Colonic mucosa (tissue), 4 donors: ENCODE measurements around the gene RAPH1. TPM values are rescaled to one million over a fixed set of nuclear protein-coding genes. Genes with fewer than 3 reads are reported as not detected.

Source experiments
- DNase-seq: peaks from one replicate; pipeline ENCODE4 v3.0.0-alpha.2; 2020
- H3K27ac ChIP-seq: fragments of 200-600 bp; one replicate; pipeline ENCODE4 v1.8.0; 2021
- H3K27me3 ChIP-seq: fragments of 200-600 bp; one replicate; pipeline ENCODE4 v1.8.0; 2021
- H3K36me3 ChIP-seq: fragments of 200-600 bp; one replicate; pipeline ENCODE4 v1.8.0; 2021
- H3K4me1 ChIP-seq: fragments of 200-600 bp; one replicate; pipeline ENCODE4 v1.8.0; 2021; ENCODE audit warnings: mild to moderate bottlenecking
- H3K4me3 ChIP-seq: fragments of 200-600 bp; one replicate; pipeline ENCODE4 v1.8.0; 2021
- H3K9ac ChIP-seq, 2 donors: one replicate each; pipeline ENCODE4 v1.7.0; 2013; ENCODE audit warnings: control low read depth in 2 of 2, low read depth in 2 of 2, low read length in 2 of 2
- H3K9me3 ChIP-seq: fragments of 200-600 bp; one replicate; pipeline ENCODE4 v1.8.0; 2021
- CTCF ChIP-seq: fragments of 200-600 bp; IDR thresholded peaks from one replicate; pipeline ENCODE4 v1.8.0; 2022; ENCODE audit warnings: antibody characterized with exemption, mild to moderate bottlenecking
- intact Hi-C: fragments of 100-400 bp; cut with DNase I; formaldehyde crosslinking; loops from one replicate; pipeline ENCODE4 v1.14.1; 2022
- total RNA-seq, 2 donors: library from RNA; stranded (reverse); fragmentation: NEBNext Ultra II Directional in 1 of 2; extraction: Animal tissue kit (Norgen Biotek cat#: 25700) in 1 of 2; gene quantifications; one replicate each; pipeline ENCODE4 v1.2.1, GENCODE V29; 2021
- donor health status: healthy.
- donor health status: DM: no; HTN: no; CAD: no.
- donor health status: DM: no; HTN: no; CAD: no.

The RAPH1 gene
- total RNA-seq, 2 donors from 2014 or later = 26.1 to 39.5 TPM

- no peak overlapping the region for H3K4me3 ChIP-seq
- no peak for DNase-seq
- TF ChIP-seq CTCF = no peak
- H3K4me1 ChIP-seq = no peaks in the 10 kb centered on the region
- no peak overlapping the region for H3K27ac ChIP-seq
- no peak overlapping the region for H3K9ac ChIP-seq
- H3K27me3 ChIP-seq = no peaks in the 10 kb centered on the region
- intact Hi-C loops = loop anchor here (10.0 kb wide), 1 partner anchor 226 kb away; no protein-coding TSS in a partner anchor
- no peaks in the 10 kb centered on the region for H3K9me3 ChIP-seq
- no peaks in the 10 kb centered on the region for H3K36me3 ChIP-seq
Measured at GRCh38 chr2:203451011-203451410, 84.1 kb downstream of the RAPH1 start.

GRCh38 chr2:203450561-203450960 lies 84.5 kb downstream of the RAPH1 start:
- Histone ChIP-seq H3K36me3 (no peaks in the 10 kb centered on the region), H3K27ac (no peak overlapping the region), H3K27me3 (no peaks in the 10 kb centered on the region), H3K4me1 (no peaks in the 10 kb centered on the region), H3K9ac (no peak overlapping the region), H3K9me3 (no peaks in the 10 kb centered on the region), H3K4me3 (no peak overlapping the region)
- peak; percentile 55 for DNase-seq
- intact Hi-C loops = loop anchor here (10.0 kb wide), 1 partner anchor 226 kb away; no protein-coding TSS in a partner anchor
- TF ChIP-seq CTCF = no peak

- no peaks in the 10 kb centered on the region for H3K27me3 ChIP-seq
- no peaks in the 10 kb centered on the region for H3K36me3 ChIP-seq
- H3K4me3 ChIP-seq = no peak overlapping the region
- no peak for DNase-seq
- H3K9ac ChIP-seq = no peak overlapping the region
- TF ChIP-seq CTCF = no peak
- no peaks in the 10 kb centered on the region for H3K4me1 ChIP-seq
- no peak overlapping the region for H3K27ac ChIP-seq
- intact Hi-C loops = no loop called here
- H3K9me3 ChIP-seq = no peaks in the 10 kb centered on the region
Measured at GRCh38 chr2:203446780-203447179, 88.3 kb downstream of the RAPH1 start.

- TF ChIP-seq CTCF = no peak
- H3K36me3 ChIP-seq = no peaks in the 10 kb centered on the region
Measured at GRCh38 chr2:203446071-203446481, 89.0 kb downstream of the RAPH1 start.

GRCh38 chr2:203444738-203445137 lies 90.4 kb downstream of the RAPH1 start:
- Histone ChIP-seq H3K9ac (no peak overlapping the region), H3K36me3 (no peaks in the 10 kb centered on the region), H3K9me3 (no peaks in the 10 kb centered on the region), H3K27ac (no peak overlapping the region), H3K27me3 (no peaks in the 10 kb centered on the region), H3K4me3 (no peak overlapping the region), H3K4me1 (no peaks in the 10 kb centered on the region)
- no peak for DNase-seq
- no peak for TF ChIP-seq CTCF
- intact Hi-C loops = no loop called here

More at GRCh38 chr2:203446071-203446481, 89.0 kb downstream of the RAPH1 start:
- no peak overlapping the region for H3K4me3 ChIP-seq
- H3K27me3 ChIP-seq = no peaks in the 10 kb centered on the region
- H3K27ac ChIP-seq = no peak overlapping the region
- no peaks in the 10 kb centered on the region for H3K4me1 ChIP-seq
- H3K9me3 ChIP-seq = no peaks in the 10 kb centered on the region
- DNase-seq = no peak
- H3K9ac ChIP-seq = no peak overlapping the region
- intact Hi-C loops = no loop called here

- no peaks in the 10 kb centered on the region for H3K27me3 ChIP-seq
- no peak for TF ChIP-seq CTCF
- H3K36me3 ChIP-seq = no peaks in the 10 kb centered on the region
- no peak overlapping the region for H3K4me3 ChIP-seq
- H3K4me1 ChIP-seq = no peaks in the 10 kb centered on the region
- H3K9ac ChIP-seq = no peak overlapping the region
- DNase-seq = no peak
- intact Hi-C loops = no loop called here
- no peak overlapping the region for H3K27ac ChIP-seq
- H3K9me3 ChIP-seq = no peaks in the 10 kb centered on the region
Measured at GRCh38 chr2:203442463-203442862, 92.6 kb downstream of the RAPH1 start.
